H9 (cell line): ENCODE results near the gene PTPRK. TPM values are rescaled to one million over a fixed set of nuclear protein-coding genes. Genes with fewer than 3 reads are reported as not detected.

Source experiments
- DNase-seq: peaks from one replicate; pipeline ENCODE4 v3.0.0-alpha.2; 2017
- H2AFZ ChIP-seq: one replicate; pipeline ENCODE4 v1.6.1; 2013; ENCODE audit warnings: mild to moderate bottlenecking, low read length, control low read depth, moderate library complexity
- H2AK5ac ChIP-seq: 2 replicates; pipeline ENCODE4 v1.6.1; 2013; ENCODE audit warnings: low read length, control low read depth, mixed read lengths; ENCODE audit not compliant: insufficient read length
- H2BK120ac ChIP-seq: one replicate; pipeline ENCODE4 v1.6.1; 2013; ENCODE audit warnings: low read depth, mild to moderate bottlenecking, low read length, control low read depth, inconsistent platforms; ENCODE audit not compliant: poor library complexity, severe bottlenecking
- H2BK12ac ChIP-seq: 2 replicates; pipeline ENCODE4 v1.6.1; 2013; ENCODE audit warnings: low read length, control low read depth, mixed read lengths, low read depth; ENCODE audit not compliant: insufficient read length
- H2BK15ac ChIP-seq: 2 replicates; pipeline ENCODE4 v1.6.1; 2013; ENCODE audit warnings: low read depth, low read length, control low read depth
- H2BK20ac ChIP-seq: one replicate; pipeline ENCODE4 v1.6.1; 2013; ENCODE audit warnings: low read depth, mild to moderate bottlenecking, low read length, control low read depth, inconsistent platforms; ENCODE audit not compliant: poor library complexity, severe bottlenecking
- H2BK5ac ChIP-seq: 2 replicates; pipeline ENCODE4 v1.6.1; 2013; ENCODE audit warnings: low read length, control low read depth, mixed read lengths; ENCODE audit not compliant: insufficient read length
- H3K14ac ChIP-seq: 2 replicates; pipeline ENCODE4 v1.6.1; 2013; ENCODE audit warnings: low read length, control low read depth; ENCODE audit not compliant: insufficient read depth
- H3K18ac ChIP-seq: 2 replicates; pipeline ENCODE4 v1.6.1; 2013; ENCODE audit warnings: low read depth, mild to moderate bottlenecking, mixed read lengths, low read length, control low read depth; ENCODE audit not compliant: insufficient read length
- H3K23ac ChIP-seq: 2 replicates; pipeline ENCODE4 v1.6.1; 2013; ENCODE audit warnings: low read length, control low read depth, mixed read lengths, low read depth; ENCODE audit not compliant: insufficient read length
- H3K23me2 ChIP-seq: 2 replicates; pipeline ENCODE4 v1.6.1; 2013; ENCODE audit warnings: low read depth, mild to moderate bottlenecking, mixed read lengths, low read length, control low read depth; ENCODE audit not compliant: insufficient read length, poor library complexity, severe bottlenecking
- H3K27ac ChIP-seq: 2 replicates; pipeline ENCODE4 v1.5.1; 2013; ENCODE audit warnings: low read length, control low read depth, mixed read lengths, low read depth; ENCODE audit not compliant: insufficient read length
- H3K27me3 ChIP-seq: 2 replicates; pipeline ENCODE4 v1.6.1; 2013; ENCODE audit warnings: low read length, control low read depth, inconsistent platforms; ENCODE audit not compliant: insufficient read depth
- H3K4ac ChIP-seq: 2 replicates; pipeline ENCODE4 v1.6.1; 2013; ENCODE audit warnings: low read depth, mild to moderate bottlenecking, control low read depth, inconsistent platforms, low read length, moderate library complexity
- H3K4me1 ChIP-seq: 2 replicates; pipeline ENCODE4 v1.6.1; 2013; ENCODE audit warnings: low read length, control low read depth, inconsistent platforms; ENCODE audit not compliant: insufficient read depth
- H3K4me2 ChIP-seq: 2 replicates; pipeline ENCODE4 v1.6.1; 2013; ENCODE audit warnings: low read length, control low read depth, mixed read lengths; ENCODE audit not compliant: insufficient read length, insufficient read depth
- H3K56ac ChIP-seq: 2 replicates; pipeline ENCODE4 v1.6.1; 2013; ENCODE audit warnings: low read depth, mild to moderate bottlenecking, mixed read lengths, low read length, control low read depth; ENCODE audit not compliant: insufficient read length
- H3K79me1 ChIP-seq: 2 replicates; pipeline ENCODE4 v1.6.1; 2013; ENCODE audit warnings: low read depth, mild to moderate bottlenecking, moderate library complexity, low read length, control low read depth, inconsistent platforms; ENCODE audit not compliant: insufficient read depth, poor library complexity, severe bottlenecking
- H3K79me2 ChIP-seq: 2 replicates; pipeline ENCODE4 v1.6.1; 2013; ENCODE audit warnings: low read length, control low read depth, inconsistent platforms; ENCODE audit not compliant: insufficient read depth
- H3K9ac ChIP-seq: 2 replicates; pipeline ENCODE4 v1.6.1; 2013; ENCODE audit warnings: low read length, control low read depth, mixed read lengths; ENCODE audit not compliant: insufficient read length; ENCODE audit errors: extremely low read depth
- H3K9me3 ChIP-seq: one replicate; pipeline ENCODE4 v1.6.1; 2013; ENCODE audit warnings: low read depth, low read length, inconsistent platforms; ENCODE audit not compliant: control insufficient read depth
- H3T11ph ChIP-seq: one replicate; pipeline ENCODE4 v1.6.1; 2013; ENCODE audit warnings: mild to moderate bottlenecking, low read length, control low read depth, inconsistent platforms
- H4K20me1 ChIP-seq: one replicate; pipeline ENCODE4 v1.6.1; 2013; ENCODE audit not compliant: control insufficient read depth, insufficient read length, insufficient read depth
- H4K5ac ChIP-seq: 2 replicates; pipeline ENCODE4 v1.6.1; 2013; ENCODE audit warnings: low read depth, mild to moderate bottlenecking, mixed read lengths, low read length, control low read depth; ENCODE audit not compliant: insufficient read length
- H4K8ac ChIP-seq: replicated peaks from 2 replicates; pipeline ENCODE4 v1.6.1; 2013; ENCODE audit warnings: low read length, control low read depth, mixed read lengths, low read depth; ENCODE audit not compliant: insufficient read length
- H4K91ac ChIP-seq: 2 replicates; pipeline ENCODE4 v1.6.1; 2013; ENCODE audit warnings: low read depth, mild to moderate bottlenecking, moderate library complexity, mixed read lengths, low read length, control low read depth; ENCODE audit not compliant: insufficient read length
- H3K27ac Mint-ChIP-seq, 3 experiments: 2 replicates in 2 of 3; 3 replicates in 1 of 3; pipeline ENCODE4 v1.8.0; 2020 to 2021; ENCODE audit warnings: mixed read lengths in 3 of 3, mild to moderate bottlenecking in 1 of 3, moderate library complexity in 1 of 3
- H3K27me3 Mint-ChIP-seq: 2 replicates; pipeline ENCODE4 v1.8.0; 2021; ENCODE audit warnings: low read depth, mild to moderate bottlenecking, moderate library complexity, mixed read lengths
- H3K36me3 Mint-ChIP-seq, 3 experiments: 2 replicates in 2 of 3; 3 replicates in 1 of 3; pipeline ENCODE4 v1.8.0; 2020 to 2021; ENCODE audit warnings: low read depth in 3 of 3, mixed read lengths in 3 of 3; ENCODE audit not compliant: insufficient read depth in 1 of 3
- H3K4me1 Mint-ChIP-seq, 2 experiments: 2 replicates each; pipeline ENCODE4 v1.8.0; 2020; ENCODE audit warnings: mixed read lengths in 2 of 2
- H3K4me3 Mint-ChIP-seq, 2 experiments: 2 replicates in 1 of 2; 3 replicates in 1 of 2; pipeline ENCODE4 v1.8.0; 2020 to 2021; ENCODE audit warnings: mild to moderate bottlenecking in 2 of 2, mixed read lengths in 2 of 2, moderate library complexity in 1 of 2
- H3K9me3 Mint-ChIP-seq, 2 experiments: 2 replicates in 1 of 2; 3 replicates in 1 of 2; pipeline ENCODE4 v1.8.0; 2020; ENCODE audit warnings: mild to moderate bottlenecking in 2 of 2, mixed read lengths in 2 of 2, moderate library complexity in 1 of 2
- CTCF ChIP-seq: fragments of 200-600 bp; sonication (generic); conservative IDR thresholded peaks from 3 replicates; pipeline ENCODE4 v1.8.0; 2021; ENCODE audit warnings: antibody characterized with exemption, mild to moderate bottlenecking
- WGBS: extraction: QIAGEN DNeasy Blood & Tissue Kit; methylation state at CpG from one replicate; pipeline ENCODE4 v1.1.7; 2013; ENCODE audit warnings: missing lambda C conversion rate, low lambda C conversion rate, mixed read lengths; ENCODE audit not compliant: insufficient read length; ENCODE audit errors: extremely low coverage; 5-methylcytosine and 5-hydroxymethylcytosine counted together
- total RNA-seq: library from RNA; stranded (reverse); gene quantifications from 2 replicates; pipeline ENCODE4 v1.2.1, GENCODE V29; 2021

The PTPRK gene
- total RNA-seq, 1 experiment from 2014 or later = 47.9 TPM

GRCh38 chr6:127966616-127967015, 553.8 kb downstream of the PTPRK start:
- Histone ChIP-seq H3K56ac (no peak overlapping the region), H3K4ac (no peak overlapping the region), H2AFZ (no peak overlapping the region), H3K79me1 (no peaks in the 10 kb centered on the region), H2BK5ac (no peak overlapping the region), H3K79me2 (no peaks in the 10 kb centered on the region), H2AK5ac (no peak overlapping the region), H4K20me1 (no peaks in the 10 kb centered on the region), H3K9me3 (no peaks in the 10 kb centered on the region), H4K91ac (no peak overlapping the region), H3K23me2 (no peaks in the 10 kb centered on the region), H2BK120ac (no peak overlapping the region), H4K5ac (no peak overlapping the region), H3K18ac (no peak overlapping the region), H3K14ac (no peak overlapping the region), H2BK15ac (no peak overlapping the region), H3K4me1 (no peaks in the 10 kb centered on the region), H3K27me3 (no peaks in the 10 kb centered on the region), H3K27ac (no peak overlapping the region), H2BK20ac (no peak overlapping the region), H3K4me2 (no peak overlapping the region), H4K8ac (no peak overlapping the region), H3T11ph (no peak overlapping the region), H3K9ac (no peak overlapping the region), H2BK12ac (no peak overlapping the region), H3K23ac (no peak overlapping the region)
- no CpG with 5 or more reads among the region's 1 CpG for WGBS
- Mint-ChIP-seq H3K27ac (no peak overlapping the region), H3K4me3 (no peak overlapping the region), H3K36me3 (peaks cover 0 to 11% (median 9%) of the 10 kb centered on the region in 3 experiments; a peak in 6 of 7 replicates), H3K9me3 (no peaks in the 10 kb centered on the region), H3K4me1 (no peaks in the 10 kb centered on the region), H3K27me3 (no peaks in the 10 kb centered on the region)
- no peak for TF ChIP-seq CTCF
- DNase-seq = no peak
